Stimulated activated CD8-positive, alpha-beta memory T cell treated with anti-CD3 and anti-CD28 coated beads, Interleukin-7, amount 100 ng/mL, for 48 hours (primary cell): ENCODE data around the gene ZC3H11A.
"Not testable (repeated sequence)": the region's sequence is repeated elsewhere in the genome, so short reads cannot be mapped to it uniquely, and the experiment has no call there.

ENCODE experiments used
- DNase-seq, 2 donors: peaks; one replicate each; pipeline ENCODE4 v3.0.0-alpha.2; 2020; ENCODE audit warnings: low read depth in 1 of 2; ENCODE audit errors: extremely low read depth in 1 of 2

ZC3H11A gene

GRCh38 chr1:203778789-203779188, 16.6 kb upstream of the ZC3H11A start:
- no peak for DNase-seq

DNA sequence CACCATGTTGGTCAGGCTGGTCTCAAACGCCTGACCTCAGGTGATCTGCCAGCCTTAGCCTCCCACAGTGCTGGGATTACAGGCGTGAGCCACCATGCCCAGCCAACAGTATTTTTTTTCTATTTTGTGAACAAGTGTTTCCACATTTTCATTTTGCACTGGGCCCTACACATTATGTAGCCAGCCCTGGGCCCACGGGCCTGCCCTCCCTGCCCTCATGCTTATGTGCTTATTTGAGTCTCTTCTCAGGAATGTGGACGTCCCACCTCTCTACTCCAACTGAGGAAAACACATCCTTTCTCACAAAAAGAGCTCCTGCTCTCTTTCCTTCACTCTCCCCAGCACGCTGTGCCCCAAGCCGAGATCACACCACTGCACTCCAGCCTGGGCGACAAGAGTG, 13.5 kb upstream of the ZC3H11A start:
- DNase-seq: no peak

- no peak for DNase-seq
Measured at GRCh38 chr1:203789966-203790365, 5.5 kb upstream of the ZC3H11A start.

- no peak for DNase-seq
Measured at GRCh38 chr1:203791498-203791897, 3.9 kb upstream of the ZC3H11A start.

DNA sequence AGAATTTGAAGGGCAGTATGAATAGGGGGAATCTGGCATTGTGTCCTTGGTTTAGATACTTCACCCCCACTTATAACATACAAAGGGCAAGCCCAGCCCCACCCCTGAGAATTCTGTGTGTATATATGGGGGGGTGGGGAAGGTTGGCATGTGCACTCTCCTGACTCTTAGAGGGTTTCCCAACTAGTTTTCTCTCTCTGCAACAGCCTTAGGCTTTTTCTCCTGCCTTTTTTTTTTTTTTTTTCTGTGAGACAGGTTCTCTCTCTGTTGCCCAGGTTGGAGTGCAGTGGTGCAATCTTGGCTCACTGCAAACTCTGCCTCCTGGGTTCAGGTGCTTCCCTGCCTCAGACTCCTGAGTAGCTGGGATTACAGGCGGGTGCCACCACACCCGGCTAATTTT, 2.9 kb upstream of the ZC3H11A start:
- DNase-seq: no peak

GRCh38 chr1:203793561-203793960, 1.9 kb upstream of the ZC3H11A start:
- DNase-seq: not testable (repeated sequence)

GRCh38 chr1:203794764-203795440, 521 bp upstream of the ZC3H11A start:
- DNase-seq: no peak

DNA sequence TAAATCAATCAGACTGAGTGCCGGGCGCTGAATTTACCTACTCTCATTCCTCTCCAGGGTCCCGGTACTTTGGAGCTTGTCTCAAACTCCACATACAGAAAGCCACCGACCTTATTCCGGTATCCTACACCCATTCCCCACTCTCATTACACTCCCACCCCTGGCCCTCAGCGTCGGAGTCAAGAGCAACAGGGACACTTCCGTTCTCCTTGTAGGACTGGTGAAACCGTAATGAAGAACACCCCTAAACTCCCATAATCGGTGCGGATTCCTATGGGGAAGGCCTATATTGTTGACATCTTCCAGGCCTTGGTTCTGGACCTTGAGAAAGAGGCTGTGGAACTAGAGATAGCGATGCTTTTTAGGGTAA, 798 bp downstream of the ZC3H11A start:
- peak; percentile 1 to 7 for DNase-seq

GRCh38 chr1:203797216-203797615, 1.8 kb downstream of the ZC3H11A start:
- no peak for DNase-seq

DNA sequence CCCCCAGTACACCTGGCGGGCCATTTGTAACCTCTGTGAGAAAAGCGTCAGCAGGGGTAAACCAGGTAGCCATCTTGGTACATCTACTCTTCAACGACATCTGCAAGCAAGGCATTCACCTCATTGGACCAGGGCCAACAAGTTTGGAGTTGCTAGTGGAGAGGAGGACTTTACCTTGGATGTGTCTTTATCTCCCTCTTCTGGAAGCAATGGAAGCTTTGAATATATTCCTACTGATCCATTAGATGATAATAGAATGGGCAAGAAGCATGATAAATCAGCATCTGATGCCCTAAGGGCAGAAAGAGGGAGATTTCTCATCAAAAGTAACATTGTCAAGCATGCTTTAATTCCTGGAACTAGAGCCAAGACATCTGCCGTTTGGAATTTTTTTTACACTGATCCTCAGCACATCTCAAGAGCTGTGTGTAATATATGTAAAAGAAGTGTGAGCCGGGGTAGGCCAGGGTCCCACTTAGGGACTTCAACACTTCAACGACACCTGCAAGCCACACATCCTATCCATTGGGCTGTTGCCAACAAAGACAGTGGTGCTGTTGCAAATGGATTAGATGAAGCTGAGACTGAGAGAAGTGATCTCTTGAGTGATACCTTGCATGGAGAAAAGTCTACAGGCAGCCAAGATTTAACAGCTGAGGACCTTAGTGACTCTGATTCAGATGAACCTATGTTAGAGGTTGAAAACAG, 2.7 kb downstream of the ZC3H11A start:
- DNase-seq: no peak

DNA sequence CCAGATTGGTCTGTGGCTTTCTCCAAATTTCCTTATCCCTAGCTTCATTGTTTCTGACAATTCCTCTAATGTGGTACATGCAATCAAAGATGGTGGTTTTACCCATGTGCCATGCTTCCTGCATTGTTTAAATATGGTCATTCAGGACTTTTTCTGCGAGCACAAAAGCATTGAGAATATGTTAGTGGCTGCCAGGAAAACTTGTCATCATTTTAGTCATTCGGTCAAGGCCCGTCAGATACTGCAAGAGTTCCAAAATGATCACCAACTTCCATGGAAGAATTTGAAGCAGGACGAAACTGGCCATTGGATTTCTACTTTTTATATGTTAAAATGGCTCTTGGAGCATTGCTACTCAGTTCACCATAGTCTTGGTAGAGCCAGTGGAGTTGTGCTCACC, 3.7 kb downstream of the ZC3H11A start:
- DNase-seq: no peak

DNA sequence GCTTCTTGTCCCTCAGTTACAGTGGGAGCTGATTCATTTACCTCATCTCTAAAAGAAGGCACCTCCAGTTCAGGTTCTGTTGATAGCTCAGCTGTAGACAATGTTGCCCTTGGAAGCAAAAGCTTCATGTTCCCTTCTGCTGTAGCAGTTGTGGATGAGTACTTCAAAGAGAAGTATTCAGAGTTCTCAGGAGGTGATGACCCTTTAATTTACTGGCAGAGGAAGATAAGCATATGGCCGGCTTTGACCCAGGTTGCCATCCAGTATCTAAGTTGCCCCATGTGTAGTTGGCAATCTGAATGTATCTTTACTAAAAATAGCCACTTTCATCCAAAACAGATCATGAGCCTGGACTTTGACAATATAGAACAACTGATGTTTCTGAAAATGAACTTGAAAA, 4.5 kb downstream of the ZC3H11A start:
- no peak for DNase-seq

DNA sequence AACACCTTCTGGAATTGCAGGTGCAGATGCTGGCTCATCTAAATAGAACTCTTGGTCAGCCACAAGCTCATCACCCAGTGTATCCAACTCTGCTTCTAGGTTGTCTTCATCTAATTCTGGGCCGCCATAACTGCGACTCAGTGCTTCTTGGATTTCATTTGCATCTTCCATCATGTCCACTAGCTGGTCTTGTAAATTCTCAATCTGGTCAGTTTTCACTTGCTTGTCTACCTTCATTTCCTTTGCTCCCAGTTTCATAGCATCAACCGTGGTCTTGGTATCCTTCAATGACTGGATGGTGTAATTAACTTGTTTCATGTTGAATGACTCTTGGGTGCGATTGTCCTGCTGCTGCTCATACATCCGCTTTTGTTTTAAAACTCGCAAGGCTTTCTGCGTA, 10.3 kb downstream of the ZC3H11A start:
- DNase-seq: no peak

DNA sequence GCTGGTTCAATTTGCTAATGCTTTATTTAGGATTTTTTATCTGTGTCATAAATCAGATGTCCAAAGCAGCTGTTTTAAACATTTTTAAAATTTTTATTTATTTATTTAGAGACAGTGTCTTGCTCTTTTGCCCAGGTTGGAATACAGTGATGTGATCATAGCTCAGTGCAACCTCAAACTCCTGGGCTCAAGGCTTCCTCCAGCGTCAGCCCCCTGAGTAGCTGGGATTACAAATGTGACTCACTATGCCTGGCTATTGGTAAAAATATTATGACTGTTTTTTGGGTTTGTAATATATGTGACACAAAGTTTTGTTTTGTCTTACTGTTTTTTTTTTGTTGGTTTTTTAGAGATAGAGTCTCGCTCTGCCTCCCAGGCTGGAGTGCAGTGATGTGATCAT, 11.8 kb downstream of the ZC3H11A start:
- no peak for DNase-seq

DNA sequence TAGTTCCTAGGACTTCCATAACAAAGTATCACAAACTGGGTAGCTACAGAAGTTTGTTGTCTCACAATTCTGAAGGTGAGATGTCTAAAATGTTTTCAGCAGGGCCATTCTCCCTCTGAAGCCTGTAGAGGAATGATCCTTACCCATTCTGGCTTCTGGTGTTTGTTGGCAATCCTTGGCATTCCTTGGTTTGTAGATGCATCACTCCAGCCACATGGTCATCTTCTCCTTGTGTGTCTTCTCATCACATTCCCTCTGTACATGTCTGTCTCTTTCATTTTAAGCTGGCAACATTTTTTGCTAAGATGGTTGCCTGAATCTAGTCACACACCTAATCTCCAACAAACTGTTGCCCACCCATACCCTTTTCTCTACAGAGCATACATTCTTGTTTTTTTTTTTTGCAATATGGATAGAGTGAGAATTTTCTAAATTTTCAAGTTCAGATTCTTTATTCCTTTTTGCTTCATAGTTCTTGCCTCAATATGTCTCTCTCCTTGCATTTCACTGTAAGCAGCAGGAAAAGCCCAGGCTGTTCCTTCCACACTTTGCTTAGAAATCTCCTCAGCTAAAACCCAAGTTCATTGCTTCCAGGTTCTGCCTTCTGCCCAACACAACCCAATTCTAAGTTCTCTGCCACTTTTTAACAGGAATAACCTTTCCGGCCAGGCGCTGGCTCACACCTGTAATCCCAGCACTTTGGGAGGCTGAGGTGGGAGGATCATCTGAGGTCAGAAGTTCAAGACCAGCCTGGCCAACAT, 18.3 kb downstream of the ZC3H11A start:
- DNase-seq: no peak

GRCh38 chr1:203818399-203818798, 23.0 kb downstream of the ZC3H11A start:
- DNase-seq: no peak

DNA sequence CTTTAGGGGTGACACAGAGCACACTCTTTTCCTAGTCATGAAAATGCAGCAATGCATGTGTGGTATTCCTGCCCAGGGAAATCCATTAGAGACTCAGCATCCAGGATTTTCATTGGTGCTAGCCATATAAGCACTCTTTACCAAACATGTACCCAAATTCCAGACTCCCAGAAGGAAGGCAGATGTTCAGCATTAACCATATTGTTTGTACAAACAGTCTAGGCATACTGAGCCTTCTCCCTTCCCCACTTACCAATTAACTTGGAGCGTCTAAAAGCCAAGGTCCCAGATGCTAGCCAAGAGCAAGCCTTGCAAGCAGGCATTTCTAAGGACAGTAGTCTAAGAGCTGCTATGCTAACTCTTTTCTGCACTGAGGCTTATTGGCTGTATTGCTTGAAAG, 27.9 kb downstream of the ZC3H11A start:
- DNase-seq: no peak

- no peak for DNase-seq
Measured at GRCh38 chr1:203826175-203826574, 30.8 kb downstream of the ZC3H11A start.

DNA sequence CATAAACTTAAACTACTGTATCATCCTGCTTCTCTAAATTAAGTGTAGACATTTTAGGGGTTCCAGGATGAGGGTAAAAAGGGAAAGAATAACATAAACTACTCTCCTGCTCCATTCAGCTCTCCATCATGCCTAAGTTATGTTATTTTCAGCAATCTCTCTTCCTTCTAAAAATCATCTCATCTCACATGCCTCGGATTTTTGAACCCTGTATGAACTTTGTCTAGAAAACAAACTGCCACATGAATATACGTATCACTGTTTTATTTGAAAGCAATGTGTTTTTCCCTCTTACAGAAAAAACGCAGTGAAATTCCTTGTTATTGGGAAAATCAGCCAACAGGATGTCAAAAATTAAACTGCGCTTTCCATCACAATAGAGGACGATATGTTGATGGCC, 32.6 kb downstream of the ZC3H11A start:
- DNase-seq: no peak

GRCh38 chr1:203828503-203828902, 33.1 kb downstream of the ZC3H11A start:
- no peak for DNase-seq

DNA sequence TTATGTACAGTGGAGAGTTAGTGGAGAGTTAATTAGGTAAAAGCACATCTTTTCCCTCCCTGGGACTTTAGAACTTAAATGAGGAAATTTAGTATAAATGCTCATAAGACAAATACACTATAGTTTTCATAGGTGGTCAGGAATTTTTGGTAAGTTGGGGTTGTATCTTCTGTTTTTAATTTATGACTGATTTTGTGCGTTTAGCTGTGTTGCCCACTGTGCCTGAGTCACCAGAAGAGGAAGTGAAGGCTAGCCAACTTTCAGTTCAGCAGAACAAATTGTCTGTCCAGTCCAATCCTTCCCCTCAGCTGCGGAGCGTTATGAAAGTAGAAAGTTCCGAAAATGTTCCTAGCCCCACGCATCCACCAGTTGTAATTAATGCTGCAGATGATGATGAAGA, 33.8 kb downstream of the ZC3H11A start:
- not testable (repeated sequence) for DNase-seq

DNA sequence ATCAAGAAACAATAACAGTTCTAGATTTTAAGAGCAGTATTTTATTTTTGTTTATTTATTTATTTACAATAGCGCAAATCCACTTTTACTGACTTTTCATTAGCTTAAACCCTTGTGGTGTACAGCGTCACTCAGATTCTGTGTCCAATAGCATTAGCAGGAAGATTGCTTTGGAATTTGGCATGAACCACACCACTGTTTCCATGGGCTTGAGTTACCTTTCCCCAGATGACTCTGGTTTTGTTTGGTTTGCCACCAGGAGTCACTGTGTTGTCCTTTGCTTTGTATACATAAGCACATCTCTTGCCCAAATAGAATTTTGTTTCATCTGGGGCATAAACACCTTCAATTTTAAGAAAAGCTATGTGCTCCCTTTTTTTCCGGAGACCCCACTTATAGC, 40.1 kb downstream of the ZC3H11A start:
- DNase-seq: no peak
